LoVo (cell line): ENCODE results near the gene MFSD12.
A peak's percentile ranks its signal among the peaks of the same experiment; 100 is the strongest.

Experiments
- DNase-seq: peaks from one replicate; pipeline ENCODE4 v3.0.0-alpha.2; 2016; ENCODE audit warnings: low spot score

Gene MFSD12

DNA sequence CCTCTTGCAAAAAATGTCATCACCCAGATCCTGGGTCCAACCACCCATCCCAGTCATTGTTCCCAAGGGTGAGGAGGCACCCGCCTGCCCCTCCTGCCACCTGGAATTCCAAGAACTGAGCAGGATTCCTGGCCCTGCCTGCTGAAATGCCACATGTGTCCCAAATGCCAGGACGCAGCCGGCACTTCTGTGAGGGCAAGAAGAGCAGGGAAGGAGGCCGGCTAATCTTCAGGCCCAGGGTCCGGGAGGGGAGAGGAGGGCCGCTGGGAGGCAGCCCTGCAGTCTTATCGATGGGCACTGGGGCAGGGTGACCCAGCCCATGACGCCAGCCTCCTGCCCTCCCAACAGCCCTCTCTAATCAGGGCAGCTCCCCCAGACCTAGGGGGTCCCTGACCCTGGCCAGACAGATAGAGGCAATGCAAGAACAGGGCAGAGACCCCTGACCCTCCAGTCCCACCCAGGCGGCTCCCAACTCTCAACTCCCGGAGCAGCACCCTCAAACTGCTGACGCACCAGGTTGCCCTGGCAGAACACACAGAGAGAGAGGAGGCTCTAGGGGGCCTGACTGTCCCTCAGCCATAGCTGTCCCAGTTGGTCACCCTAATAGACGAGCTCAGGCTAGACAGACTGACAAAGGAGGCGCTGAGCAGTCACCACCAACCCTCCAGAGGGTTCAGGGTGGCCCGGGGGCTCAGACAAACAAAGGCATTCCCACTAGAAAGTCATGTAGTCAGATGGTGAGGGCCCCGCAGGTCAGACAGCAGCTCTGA is 1.5 kb downstream of the MFSD12 start:
- DNase-seq: no peak

DNA sequence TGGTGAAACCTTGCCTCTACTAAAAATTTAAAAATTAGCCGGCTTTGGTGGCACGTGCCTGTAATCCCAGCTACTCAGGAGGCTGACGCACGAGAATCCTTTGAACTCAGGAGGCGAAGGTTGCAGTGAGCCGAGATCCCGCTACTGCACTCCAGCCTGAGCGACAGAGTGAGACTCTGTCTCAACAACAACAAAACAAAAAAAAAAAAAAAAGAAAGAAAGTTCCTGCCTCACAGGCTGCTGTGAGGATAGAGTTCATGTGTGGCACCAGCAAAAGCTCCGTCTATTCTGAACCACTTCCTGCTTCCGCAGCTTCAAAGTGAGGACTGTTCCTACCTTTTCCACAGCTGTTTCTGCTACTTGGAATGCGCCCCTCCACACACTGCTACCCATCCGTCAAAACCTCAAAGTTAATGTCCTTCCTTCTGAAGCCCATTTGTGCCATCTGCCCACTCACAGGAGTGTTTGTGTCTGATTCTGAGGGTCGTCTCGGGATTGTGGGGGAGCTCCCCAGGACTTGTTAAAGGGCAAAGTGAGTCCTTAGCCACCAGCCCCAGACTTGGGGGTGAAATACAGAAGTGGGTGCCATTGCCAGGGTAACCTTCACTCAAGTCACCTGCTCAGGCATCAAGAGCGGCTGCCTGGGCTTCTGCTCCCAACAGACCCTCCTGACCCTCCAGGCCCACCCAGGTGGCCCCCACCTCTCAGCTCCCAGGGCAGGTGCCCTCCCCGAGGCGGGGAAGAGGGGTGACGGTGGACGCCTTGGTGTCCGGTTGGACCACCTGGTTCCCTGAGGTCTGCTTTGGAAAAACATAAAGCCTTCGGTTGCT is 2.9 kb downstream of the MFSD12 start:
- no peak for DNase-seq

DNA sequence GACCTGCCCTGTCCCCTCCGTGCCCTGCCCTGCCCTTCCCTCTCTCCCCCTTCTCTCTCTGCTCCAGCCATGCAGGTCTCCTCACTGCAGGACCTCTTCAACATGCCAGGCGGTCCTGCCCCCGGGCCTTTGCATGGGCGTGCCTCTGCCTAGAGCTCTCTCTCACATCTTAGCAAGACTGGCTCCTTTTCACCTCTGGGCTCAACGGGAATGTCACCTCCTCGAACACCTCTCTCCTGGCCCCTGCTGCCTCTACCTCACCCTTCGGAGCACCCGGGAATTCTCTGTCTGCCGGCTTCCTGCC is 5.6 kb downstream of the MFSD12 start:
- no peak for DNase-seq

DNA sequence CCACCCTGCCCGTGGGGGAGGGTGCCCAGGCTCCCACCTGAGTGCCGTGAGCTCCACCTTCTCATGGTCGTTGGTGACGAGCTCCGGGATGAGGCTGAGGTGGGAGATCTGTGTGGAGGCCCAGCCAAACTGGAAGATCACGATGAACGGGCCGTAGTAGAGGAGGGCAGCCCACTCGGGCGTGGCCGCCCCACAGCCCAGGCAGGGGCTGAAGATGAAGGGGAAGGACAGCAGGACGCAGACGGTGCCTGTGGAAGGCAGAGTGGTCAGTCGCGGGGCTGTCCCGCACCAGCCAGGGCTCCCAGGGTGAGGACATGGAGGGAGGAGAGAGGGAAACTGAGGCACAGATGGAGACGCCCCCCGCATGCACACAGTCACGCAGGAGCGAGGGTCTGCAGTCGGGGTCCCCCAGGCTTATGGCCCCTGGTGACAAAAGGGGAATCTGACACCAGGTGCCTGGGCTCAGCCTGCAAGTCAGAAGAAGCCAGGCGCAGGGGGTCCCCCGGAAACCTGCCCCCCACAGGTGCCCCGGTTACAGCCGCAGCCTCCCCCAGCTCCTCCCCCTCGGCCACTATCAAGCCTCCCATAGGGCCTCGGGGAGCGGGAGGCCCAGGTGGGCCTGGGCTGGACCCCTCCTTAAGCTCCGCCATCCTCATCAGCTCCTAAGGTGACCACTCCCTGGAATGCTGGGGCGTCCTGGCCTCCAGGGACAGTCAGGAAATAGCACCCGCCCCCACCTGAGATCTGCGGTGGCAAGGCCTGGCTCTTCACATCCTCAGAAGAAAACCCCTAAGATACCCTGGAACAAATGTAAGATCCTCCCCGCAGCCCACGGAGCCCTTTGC is 6.2 kb downstream of the MFSD12 start:
- DNase-seq: no peak

GRCh38 chr19:3549816-3550215 is 7.6 kb downstream of the MFSD12 start:
- DNase-seq: no peak

GRCh38 chr19:3548606-3549005 is 8.8 kb downstream of the MFSD12 start:
- no peak for DNase-seq

DNA sequence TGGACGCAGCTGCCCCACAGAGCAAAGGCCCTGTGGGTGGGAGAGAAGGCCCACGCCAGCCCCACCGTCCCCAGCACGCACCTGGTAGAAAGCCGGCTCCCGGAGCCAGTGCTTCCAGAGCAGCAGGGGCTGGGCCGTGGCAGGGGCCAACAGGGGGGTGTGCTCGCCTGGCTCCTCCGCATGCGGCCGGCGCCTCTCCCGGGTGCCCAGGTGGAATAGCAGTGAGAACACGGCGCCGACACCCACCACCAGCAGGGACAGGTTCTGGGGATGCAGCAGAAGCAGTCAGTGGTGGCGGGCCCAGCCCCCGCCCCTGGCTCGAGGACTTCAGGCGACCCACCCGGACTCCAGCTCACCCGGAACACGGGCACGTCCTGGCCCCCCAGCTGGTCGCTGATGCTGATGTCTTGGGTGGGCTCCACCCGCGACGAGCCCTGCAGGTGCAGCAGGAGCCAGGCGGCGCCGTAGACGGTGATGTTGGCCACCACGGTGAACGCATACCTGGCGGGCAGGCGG is 9.6 kb downstream of the MFSD12 start:
- DNase-seq: no peak

GRCh38 chr19:3547301-3547731 is 10.1 kb downstream of the MFSD12 start:
- DNase-seq: no peak

GRCh38 chr19:3546119-3546518 is 11.3 kb downstream of the MFSD12 start:
- DNase-seq: no peak

GRCh38 chr19:3545669-3546034 is 11.7 kb downstream of the MFSD12 start:
- no peak for DNase-seq

GRCh38 chr19:3544742-3545668 is 12.4 kb downstream of the MFSD12 start:
- DNase-seq: peak; percentile 26

GRCh38 chr19:3544058-3544376 is 13.4 kb downstream of the MFSD12 start:
- DNase-seq: no peak

GRCh38 chr19:3543150-3544057 is 14.0 kb downstream of the MFSD12 start:
- DNase-seq: no peak

GRCh38 chr19:3539756-3540118 is 17.6 kb downstream of the MFSD12 start:
- DNase-seq: no peak

- no peak for DNase-seq
Measured at GRCh38 chr19:3538965-3539755, 18.2 kb downstream of the MFSD12 start, which contains the start of gene TEKTIP1. TSS of gene TEKTIP1 (plus strand) at chr19:3539174. CDS start at chr19:3539178, 4 bp downstream.

GRCh38 chr19:3538258-3538929 is 19.0 kb downstream of the MFSD12 start:
- DNase-seq: no peak

DNA sequence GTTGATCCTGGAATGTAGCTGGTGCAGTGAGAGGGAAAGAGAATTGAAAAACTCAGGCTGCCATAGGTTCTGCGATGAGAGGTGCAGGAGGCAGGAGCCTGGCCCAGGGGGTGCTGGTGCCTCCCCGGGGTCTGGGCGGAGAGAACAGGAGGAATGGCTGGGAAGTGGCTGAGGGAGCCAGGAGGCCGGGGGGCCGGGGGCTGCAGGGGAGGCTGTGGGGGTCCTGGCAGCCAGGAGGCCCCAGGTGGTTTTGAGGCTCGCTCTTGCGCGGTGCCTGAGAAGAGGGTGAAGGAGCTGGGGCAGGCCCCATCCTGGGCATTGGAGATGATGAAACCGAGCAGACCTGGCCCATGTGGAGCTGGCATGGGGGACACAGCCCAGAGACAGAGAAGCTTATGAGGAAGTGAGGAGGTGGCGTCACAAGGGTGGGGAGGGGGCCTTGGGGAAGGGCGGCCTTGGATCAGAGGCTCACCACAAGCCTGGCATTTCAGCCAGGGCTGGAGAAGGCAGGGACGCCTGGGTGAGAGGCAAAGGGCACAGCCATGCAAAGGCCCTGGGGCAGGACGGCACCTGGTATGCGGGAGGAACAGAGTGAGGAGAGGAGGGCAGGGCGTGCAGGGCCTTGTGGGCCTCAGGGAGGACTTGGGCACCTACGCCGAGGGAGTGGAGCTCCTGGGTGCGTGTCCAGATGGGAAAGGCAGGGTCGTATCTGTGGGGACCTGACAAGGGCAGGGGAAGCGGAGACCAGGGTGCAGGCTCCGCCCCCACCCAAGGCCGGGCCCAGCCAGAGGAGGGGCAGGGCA is 19.7 kb downstream of the MFSD12 start:
- DNase-seq: no peak

GRCh38 chr19:3537101-3537437 is 20.3 kb downstream of the MFSD12 start:
- DNase-seq: no peak
